HG02678 (cell line): ENCODE data around the gene HAUS7.

Experiments used
- ATAC-seq: cut with Tn5 transposase; IDR thresholded peaks from one replicate; pipeline ENCODE4 v1.9.1; 2021; ENCODE audit warnings: mild to moderate bottlenecking, moderate library complexity; ENCODE audit not compliant: unreplicated experiment

Gene HAUS7

DNA sequence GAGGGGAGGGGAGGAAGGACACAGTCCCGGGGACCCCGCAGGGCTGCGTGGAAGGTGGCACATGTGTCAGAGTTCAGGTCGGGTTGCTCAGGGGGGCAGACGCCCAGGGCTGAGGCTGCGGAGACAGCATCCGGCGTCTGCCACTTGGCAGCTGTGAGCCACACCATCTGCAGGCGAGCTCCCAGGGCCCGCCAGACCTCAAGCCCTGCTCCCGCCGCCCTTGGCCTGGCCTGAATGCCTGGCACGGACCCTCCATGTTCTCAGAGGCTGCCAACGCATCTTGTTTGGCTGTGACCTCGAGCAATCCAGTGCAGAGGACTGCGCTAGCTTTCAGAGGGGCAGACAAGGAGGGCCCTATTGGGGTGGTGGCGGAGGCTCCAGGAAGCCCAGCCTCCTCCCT is 29.5 kb upstream of the HAUS7 start:
- ATAC-seq: no peak

DNA sequence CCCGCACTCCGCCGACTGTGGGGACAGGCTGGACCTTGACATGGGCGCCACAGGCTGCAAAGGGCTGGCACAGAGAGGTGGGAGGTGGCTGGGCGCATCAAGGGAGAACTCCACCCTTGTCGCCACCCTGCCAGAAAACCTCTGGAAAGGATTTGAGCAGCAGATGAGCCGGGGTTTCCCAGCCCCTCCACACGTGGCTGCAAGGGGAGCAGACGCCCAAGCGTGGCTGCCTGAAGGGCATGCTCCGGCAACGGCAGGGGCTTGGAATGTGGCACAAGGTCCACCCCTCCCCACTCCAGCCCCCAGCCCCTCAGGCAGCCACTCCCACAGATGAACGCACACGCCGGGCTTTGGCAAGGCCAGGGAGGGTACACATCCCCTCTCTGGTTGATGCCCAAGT is 29.0 kb upstream of the HAUS7 start:
- ATAC-seq: no peak

DNA sequence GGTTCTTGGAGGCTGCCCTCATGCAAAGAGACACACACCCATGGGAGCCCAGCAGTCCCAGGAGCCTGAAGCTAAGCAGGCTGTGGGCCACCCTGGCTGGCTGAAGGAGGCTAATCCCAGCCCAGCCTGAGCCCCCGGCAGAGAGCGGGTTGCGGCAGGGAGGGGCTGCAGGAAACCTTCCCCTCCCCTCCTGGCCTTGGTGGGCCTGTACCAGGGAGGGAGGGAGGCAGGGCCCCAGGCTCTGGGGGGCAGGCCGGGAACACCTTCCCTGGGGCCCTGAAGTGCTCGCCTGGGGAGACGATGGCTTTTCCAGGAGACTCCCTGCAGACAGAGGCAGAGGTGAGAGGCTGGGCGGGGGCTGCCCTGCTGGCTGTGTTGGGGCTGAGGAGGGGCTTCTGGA is 28.1 kb upstream of the HAUS7 start:
- no peak for ATAC-seq

DNA sequence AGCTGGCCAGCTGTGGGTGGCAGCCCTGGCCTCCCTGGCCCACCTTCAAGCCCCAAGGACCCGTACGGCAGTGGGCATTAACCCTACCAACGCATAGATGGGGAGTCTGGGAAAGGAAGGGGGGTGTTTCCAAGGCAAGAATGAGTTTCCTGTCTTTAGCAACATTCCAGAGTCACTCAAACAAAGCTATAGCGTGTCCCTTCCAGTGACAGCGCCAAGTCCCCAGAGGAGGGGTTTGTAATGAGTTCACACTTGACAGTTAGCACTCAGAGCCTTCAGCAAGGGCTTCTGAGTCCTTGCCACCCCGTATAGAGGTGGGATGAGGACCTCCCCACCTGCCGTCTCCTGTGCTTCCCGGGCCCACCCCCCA is 26.2 kb upstream of the HAUS7 start:
- no peak for ATAC-seq

DNA sequence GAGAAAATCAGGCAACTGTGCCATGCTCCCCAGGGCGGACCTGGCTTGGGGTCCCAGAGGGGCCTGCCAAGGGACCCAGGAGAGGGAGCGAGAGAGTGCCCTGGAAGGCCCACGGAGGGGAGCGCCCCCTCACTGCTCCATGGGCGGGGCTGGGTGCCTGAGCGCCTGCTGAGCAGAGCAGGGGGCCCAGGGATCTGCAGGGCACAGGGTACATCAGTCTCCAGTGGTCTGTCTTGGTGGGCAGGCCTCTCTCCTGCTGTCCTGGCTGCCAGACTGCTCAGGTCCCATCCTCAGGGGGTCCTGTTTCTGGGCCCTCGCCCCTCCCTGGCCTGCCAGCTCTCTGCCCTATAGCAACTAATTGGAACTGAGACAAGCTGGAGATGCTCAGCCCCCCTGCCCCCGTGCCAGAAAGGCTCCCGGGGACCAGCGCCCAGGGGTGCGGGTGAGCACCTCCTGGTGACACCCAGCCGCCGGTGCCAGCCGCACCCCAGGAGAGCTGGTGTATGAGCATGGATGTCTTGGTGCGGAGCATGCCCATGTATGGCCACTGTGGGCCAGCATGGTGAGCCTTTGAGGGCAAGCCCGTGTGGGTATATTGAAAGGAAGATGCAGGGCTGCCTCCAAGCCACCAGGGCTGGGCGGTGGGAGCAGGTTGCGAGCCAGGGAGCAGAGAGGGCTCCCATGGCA is 25.7 kb upstream of the HAUS7 start:
- ATAC-seq: no peak

DNA sequence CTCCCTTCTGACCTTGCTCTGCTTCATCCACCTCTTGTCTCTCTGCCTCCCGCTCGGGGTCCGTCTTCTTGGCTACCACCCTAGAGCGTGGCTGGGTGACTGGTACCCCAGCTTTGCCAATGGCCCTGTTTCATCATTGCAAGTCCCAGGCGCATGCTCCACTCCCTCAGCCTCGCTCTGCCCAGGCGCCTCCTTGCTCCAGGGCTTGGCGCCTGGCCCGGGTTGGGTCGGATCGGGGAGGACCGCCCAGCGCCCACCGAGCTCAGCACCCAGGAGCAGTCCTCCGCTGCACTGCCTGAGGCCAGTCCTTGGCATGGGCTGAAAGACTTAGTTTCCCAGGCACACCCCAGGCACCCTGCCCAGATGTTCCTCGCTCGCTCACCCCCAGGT is 25.0 kb upstream of the HAUS7 start:
- no peak for ATAC-seq

DNA sequence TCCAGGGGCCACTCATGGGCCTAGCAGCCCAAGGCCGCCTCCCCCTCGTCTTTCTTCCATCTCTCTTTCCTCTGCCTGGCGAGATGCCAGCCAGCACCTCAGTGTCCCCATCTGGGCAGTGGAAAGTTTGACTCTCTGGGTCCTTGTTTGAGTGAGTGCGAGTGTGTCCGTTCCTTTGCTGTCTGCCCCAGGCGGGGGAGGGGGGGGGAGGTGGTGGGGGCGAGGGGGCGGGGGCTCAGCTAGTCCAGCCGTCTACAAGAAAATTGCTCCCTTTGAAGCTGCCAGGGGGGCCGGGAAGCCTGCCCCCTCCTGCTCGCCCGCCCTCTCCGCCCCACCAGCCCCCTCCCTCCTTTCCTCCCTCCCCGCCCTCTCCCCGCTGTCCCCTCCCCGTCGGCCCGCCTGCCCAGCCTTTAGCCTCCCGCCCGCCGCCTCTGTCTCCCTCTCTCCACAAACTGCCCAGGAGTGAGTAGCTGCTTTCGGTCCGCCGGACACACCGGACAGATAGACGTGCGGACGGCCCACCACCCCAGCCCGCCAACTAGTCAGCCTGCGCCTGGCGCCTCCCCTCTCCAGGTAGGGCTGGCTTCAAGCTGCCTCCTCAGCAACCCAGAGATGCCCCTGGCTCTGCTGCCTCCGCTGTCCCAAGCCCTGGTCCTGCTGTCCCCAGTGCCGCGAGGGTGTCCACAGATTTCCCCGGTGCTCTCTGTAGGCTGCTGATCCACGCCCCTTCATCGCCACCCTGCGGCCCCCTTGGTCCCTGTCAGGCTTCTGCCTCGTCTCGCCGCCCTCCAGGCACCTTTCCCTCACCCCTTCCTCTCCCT is 24.4 kb upstream of the HAUS7 start, which contains the start of gene BGN:
BGN (plus strand) TSS at position 440 of the 821 bp plus-strand sequence. CDS start 9,652 bp downstream, outside the sequence.
- ATAC-seq: no peak

DNA sequence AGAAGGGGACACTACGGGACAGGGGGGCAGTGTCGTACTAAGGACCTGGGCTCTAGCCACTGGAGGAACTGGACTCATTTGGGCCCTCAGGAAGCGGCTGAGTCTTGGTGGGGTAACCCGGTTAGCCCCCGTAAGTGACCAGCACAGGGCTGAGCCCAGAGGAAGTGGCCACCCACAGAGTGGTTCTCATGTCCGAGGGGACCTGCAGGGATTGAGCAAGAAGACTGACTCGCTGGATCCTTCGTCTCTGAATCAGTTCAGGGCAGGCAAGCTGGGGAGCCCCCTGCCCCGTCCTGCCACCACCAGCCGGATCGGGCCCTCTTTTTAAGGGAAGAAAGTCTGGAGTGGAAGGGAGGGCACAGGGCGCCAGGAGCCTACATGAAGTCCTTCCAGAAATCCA is 23.7 kb upstream of the HAUS7 start:
- no peak for ATAC-seq

DNA sequence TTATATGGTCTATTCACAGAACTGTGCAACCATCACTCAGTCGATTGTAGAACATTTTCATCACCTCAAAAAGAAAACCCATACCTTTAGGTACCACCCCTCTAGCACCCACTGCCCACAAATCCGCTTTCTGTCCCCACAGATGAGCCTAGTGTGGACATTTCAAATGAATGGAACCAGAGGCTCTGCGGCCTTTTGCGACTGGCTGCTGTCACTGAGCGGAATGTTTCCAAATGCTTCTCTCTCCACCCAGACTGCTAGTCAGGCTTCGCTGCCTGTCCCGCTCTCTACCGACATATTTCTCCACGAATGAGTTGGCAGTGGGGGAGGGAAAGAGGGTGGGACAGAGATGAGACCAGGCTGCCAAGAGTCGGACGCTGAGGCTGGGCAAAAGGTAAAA is 22.7 kb upstream of the HAUS7 start:
- ATAC-seq: no peak

DNA sequence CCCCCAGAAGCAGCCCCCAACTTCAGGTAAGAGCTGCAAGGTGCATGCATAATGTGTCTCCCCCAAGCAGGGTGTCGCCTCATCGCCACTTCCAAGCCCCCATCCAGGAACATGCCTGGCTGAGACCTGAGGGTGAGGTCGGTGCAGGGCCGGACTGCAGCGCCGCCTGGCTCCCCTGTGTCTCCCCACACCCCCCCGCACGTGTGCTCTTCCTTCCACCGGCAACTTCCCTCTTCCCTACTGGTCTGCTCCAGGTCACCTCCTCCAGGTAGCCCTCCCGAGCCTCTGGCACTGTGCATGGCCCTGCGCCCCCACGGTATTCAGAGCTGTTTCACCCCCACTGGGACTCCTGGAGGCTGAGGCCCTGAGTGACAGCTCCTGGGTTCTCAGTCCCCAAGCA is 22.2 kb upstream of the HAUS7 start:
- ATAC-seq: no peak

DNA sequence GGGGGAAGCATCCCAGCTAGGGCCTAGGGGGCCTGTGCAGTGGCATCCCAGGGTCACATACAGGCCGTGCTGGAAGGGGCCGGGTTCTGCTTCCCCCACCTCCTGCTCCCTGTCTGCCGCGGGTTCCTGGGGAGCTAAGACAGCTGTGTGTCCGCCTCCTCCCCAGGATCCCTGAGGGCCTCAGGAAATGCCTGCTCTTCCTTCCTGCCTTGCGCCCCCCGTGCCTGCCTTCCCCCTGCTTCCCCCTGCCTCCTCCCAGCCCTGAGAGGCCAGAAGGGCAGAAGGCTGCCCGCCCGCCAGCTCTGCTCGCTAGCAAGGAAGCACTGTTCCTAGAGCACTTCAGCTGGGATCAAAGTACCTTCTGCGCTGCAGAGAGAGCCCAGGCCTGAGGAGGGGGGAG is 21.5 kb upstream of the HAUS7 start:
- ATAC-seq: no peak

DNA sequence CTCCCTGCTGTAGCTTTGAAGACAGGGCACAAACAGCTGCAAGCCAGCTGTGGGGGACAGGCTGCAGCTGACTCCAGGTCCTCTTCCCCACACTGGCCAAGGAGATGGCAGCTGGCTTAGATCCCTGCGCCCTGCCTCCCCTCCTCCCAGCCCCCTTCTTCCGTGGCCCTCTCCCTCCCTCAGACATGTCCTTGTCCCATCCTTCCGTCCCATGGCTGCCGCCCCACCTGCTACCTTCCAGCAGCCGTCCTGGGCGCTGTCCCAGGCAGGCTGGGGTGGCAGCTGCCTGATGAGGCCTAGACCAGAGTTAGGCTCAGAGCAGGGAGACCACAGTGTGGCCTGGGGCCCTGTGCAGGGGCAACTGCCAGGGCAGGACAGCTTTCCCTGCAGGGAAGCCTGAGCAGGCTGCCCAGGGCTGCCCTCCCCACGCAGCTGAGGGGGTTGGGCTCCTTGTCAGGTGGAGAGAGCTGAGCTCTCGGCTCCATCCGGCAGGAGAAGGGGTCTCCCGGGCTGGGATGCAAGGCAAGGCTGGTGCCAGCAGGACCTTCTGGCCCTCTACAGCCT is 21.1 kb upstream of the HAUS7 start:
- ATAC-seq: no peak

DNA sequence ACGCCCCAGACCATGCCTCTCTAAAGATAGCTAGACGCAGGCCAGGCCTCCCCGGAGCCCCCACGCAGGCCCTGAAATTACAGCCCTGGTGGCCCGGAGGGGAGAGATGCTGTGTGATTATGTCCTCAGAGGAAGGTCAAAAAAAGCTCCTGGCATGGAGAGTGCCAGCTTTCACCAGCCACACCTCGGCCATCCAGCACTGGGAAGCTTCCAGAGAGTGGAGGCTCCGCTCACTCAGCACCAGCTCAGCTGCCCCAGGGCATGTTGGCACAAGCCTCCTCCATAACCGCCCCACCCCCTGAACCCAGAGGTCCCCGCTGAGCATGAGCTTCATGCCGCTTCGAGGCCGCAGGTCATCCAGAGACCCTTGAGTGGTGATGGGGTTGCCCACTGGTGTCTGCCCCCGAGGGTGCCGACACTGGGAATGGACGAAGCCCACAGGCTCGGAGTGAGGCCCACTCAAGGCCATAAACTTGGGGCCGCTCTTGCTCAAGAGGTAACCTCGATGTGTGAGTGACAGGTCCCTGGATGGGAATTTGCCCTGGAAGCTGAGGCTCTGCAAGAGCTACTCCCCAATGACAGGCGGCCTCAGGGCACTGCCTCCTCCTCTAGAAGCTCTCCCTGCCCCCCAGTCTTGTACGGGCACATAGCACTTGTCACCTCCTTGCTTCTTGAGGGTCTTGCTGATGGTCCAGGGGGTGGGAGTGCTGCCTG is 20.0 kb upstream of the HAUS7 start:
- no peak for ATAC-seq

DNA sequence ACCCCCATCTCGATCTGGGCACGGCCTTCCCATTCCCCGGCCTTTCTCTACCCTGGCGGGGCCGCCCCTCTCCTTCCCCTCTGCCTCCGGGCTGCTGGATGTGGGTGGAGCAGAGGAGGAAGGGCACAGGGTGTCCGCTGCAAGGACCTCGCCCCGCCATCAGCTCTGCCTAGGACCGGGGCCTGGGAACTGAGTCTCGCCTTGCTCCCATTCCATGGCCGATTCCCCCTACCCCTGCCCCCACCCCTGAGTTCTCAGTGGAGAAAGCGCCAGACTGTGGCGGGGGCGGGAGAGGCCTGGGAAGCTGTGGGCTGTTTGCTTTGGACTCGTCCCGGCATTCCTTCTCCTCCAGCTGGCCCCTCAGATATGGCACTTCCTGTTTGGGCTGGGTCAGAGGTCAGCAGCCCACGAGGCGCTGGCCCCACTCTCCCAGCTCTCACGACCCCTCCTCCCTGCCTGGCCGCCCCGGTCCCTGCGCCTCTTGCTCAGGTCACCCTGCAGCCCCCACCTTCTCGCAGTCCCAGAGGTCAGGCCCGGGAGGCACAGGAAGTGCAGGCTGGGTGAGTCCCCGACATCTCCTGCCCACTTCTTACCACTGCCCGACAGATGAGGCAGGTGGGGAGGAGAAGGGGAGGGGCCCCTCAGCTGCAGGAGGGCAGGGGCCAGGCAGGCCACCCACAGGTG is 18.0 kb upstream of the HAUS7 start:
- no peak for ATAC-seq

DNA sequence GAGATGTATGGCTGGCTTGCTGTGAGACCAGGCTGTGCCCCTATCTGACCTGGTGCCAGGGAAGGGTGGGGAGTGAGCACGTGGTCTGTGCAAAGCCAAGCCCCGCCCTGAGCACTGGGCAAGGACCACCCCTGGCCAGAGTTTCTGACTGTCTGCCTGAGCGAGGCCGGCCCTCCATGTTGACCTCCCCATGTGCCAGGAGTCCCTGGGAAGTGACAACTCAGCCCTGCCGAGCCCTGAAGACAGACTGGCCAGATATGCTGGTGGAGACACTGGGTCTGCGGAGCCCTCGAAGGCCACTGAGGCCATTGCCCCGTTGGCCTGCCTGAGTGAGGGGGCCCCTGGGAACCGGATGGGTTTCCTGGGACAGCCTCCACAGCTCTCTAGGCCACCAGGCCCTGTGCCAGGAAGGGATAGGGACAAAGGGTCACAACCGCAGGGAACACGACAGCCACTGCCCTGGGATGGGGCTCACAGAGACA is 17.3 kb upstream of the HAUS7 start:
- ATAC-seq: no peak

DNA sequence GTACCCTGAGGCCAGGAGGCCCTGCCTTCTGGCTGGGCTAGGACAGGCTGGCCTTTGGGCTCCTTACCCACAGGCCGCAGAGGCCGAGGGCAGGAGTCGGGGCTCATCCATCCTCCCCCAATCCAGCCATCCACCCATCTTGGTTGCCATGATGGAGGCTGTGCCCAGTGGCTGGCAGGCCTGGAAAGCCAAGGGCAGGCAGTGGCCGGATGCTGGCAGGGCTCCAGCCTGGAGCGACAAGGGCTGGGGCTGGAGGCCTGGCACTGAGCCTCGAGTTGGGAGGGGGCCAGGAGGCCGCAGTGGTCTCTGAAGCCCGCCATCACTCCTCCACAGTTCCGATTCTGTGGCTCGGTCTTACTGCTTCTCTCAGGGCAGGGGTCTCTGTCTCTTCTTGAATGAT is 15.8 kb upstream of the HAUS7 start:
- no peak for ATAC-seq

DNA sequence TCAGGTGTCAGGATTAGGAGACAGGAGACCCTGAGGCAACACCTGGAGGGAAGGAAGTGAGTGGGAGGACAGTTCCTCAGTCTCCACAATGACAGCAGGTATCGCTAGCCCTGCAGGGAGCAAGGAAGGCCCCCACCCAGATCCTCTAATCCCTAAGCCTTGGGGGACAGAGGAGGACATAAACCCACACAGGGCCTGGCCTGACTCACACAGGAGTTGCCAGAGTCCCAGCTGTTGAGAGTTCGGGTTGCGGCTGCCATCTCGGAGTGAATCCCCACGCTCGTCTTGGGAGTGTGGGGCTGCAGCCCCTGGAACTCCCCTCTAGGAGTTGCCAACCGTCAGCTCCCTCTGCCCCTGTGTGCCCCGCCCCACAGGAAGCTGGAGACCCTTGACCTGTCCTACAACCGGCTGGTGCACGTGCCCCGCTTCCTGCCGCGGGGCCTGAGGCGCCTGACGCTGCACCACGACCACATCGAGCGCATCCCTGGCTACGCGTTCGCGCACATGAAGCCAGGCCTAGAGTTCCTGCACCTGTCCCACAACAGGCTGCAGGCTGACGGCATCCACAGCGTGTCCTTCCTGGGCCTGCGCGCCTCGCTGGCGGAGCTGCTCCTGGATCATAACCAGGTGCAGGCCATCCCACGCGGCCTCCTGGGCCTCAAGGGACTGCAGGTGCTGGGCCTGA is 15.2 kb upstream of the HAUS7 start:
- ATAC-seq: no peak

DNA sequence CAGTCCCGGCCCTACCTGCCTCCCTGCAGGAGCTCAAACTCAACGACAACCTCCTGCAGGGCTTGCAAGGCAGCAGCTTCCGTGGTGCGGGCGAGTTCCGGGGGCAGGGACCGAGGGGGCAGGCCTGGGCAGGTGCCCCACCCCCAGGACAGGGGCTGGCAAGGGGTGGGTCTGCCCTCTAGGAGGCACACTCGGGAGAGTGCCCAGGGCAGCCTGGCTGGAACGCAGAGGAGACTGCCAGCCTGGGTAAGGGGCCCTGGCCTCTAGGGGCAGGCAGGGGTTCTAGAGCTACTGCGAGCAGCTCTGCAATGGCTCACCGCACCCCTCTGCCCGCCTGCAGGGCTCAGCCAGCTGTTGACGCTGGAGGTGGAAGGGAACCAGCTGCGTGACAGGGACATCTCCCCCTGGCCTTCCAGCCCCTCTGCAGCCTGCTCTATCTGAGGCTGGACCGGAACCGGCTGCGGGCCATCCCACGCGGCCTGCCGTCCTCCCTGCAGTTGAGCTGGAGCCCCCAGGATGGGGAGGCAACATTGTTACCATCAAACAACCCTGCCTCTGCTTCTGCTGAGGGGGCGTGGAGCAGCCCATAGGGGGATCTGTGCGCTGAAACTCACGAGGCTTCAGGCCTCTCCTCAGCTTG is 12.1 kb upstream of the HAUS7 start:
- no peak for ATAC-seq

DNA sequence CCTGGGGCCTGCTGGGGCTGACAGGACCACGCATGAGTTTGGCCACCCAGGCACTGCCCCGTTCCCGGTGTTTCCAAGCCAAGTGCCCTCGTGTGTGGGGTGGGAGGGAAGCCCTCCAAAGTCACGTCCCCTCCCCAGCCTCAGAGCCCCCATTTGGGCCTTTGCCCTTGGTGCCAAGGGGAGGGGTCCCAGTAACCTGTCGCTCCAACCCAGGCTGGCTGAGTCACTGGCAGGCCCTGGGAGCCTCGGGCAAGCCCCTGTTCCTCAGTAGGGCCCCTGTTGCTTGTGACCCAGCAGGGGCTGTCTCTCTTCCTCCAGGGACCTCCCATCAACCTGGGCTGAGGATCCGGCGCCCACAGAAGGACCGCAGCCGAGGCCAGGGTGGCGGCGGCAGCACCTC is 10.7 kb upstream of the HAUS7 start:
- ATAC-seq: no peak

DNA sequence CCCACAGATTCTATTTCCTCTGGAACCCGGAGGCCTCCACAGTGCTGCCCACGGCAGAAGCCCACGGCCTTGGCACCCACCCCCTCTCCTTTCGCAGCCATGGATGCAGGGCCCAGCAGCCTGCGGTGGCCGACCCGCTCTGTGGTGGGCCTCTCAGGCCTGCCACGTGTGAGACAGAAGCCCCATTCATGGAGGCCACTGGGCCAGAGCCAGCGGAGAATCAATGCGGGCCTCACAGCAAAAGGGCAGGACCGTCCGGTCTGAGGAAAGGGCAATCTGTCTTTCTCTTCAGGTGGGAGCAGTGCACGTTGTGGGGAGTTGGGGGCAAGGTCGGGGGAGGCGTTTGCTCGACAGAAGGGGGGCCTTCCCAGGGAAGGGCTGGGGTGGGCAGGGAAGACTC is 8.4 kb upstream of the HAUS7 start:
- no peak for ATAC-seq
